ENCODE measurements around the gene HSD17B4.
"Not testable (repeated sequence)": the region's sequence is repeated elsewhere in the genome, so short reads cannot be mapped to it uniquely, and the experiment has no call there.

HSD17B4 gene, protein sequence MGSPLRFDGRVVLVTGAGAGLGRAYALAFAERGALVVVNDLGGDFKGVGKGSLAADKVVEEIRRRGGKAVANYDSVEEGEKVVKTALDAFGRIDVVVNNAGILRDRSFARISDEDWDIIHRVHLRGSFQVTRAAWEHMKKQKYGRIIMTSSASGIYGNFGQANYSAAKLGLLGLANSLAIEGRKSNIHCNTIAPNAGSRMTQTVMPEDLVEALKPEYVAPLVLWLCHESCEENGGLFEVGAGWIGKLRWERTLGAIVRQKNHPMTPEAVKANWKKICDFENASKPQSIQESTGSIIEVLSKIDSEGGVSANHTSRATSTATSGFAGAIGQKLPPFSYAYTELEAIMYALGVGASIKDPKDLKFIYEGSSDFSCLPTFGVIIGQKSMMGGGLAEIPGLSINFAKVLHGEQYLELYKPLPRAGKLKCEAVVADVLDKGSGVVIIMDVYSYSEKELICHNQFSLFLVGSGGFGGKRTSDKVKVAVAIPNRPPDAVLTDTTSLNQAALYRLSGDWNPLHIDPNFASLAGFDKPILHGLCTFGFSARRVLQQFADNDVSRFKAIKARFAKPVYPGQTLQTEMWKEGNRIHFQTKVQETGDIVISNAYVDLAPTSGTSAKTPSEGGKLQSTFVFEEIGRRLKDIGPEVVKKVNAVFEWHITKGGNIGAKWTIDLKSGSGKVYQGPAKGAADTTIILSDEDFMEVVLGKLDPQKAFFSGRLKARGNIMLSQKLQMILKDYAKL

DNA sequence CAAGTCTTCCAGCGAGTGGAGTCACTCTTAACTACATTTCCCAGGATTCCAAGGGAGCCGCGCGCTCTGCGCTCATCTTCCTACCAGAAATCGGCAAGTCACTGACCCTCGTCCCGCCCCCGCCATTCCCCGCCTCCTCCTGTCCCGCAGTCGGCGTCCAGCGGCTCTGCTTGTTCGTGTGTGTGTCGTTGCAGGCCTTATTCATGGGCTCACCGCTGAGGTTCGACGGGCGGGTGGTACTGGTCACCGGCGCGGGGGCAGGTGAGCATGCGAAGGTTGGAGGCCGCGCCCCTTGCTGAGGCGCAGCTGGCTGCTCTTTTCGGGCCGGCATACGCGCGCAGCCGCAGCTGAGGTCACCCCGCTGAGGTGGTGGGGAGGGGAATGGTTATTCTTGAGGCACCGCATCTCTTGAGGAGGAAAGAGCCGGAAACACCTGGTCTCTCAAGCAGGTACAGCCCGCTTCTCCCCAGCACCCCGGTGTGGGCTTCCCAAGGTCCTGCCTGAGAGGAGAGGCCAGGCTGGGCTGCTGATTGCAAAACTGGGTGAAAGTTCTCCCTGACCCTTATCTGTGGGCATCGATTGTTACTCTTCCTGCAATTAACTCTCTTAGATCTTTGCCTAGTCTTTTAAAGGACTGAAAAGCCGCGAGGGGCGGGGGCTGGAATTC, at the start of gene HSD17B4:
Gene HSD17B4, plus strand, starts transcription at position 125 of the 667 bp plus-strand sequence. Its CDS starts 79 bp downstream, at position 204.
- DNase-seq (ENCODE audit: low read depth in 2 of 3, low spot score in 2 of 3) = peak; percentile 57 to 65 (median 59)

DNA sequence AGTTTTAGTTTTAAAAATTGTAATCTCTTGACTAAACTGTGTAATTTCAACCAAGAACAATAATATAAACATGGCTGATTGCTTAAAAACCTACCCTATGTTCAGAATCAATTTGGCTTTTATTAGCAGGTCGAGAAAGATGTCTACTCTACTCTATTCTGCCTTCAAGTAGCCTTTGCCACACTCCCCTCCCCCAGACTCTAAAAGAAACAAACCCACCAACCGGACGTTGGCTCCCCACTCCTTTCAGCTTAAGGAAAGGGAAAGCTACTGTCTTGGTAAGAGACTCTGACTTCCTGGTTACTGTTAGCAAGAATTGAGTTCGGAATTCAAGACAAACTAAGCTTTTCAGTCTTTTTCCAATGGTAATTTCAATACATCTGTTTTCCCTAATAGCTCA, 49.7 kb upstream of the HSD17B4 start:
- no peak for DNase-seq (ENCODE audit: low read depth in 2 of 3, low spot score in 2 of 3)

DNA sequence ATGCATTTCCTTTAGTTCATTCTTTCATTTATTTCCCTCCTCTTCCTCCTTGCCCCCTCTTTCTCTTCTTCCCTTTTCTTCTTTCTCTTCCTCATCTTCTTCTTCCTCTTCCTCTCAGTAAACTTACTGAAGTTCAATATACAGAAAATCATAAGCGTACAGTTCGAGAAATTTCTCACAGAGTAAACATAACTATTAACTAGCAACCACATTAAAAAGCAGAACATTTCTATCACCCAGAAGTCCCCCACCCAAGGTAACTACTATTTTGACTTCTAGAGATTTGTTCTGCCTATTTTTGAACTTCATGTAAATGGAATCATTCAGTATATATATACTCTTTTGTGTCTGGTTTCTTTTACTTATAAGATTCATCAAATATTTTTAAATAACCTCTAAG, 48.3 kb upstream of the HSD17B4 start:
- DNase-seq (ENCODE audit: low read depth in 2 of 3, low spot score in 2 of 3) = no peak

DNA sequence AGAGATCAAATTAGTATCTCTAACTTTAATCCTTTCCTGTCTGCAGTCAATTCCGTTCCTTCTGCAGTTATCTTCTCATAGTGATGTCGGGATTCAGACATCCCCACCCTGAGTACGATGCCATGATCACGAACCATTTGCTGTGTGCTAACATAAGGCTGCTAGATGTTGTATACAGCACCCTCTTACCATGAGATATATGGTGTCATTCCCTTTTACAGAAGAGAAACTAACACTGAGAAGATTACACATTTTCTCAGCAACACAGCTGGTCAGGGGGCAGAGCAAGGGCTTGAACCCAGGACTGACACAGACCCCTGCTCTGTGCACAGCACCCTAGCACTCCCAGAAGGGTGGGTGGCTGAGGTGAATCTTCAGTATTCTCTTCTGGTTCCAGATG, 46.9 kb upstream of the HSD17B4 start:
- DNase-seq (ENCODE audit: low read depth in 2 of 3, low spot score in 2 of 3) = no peak

DNA sequence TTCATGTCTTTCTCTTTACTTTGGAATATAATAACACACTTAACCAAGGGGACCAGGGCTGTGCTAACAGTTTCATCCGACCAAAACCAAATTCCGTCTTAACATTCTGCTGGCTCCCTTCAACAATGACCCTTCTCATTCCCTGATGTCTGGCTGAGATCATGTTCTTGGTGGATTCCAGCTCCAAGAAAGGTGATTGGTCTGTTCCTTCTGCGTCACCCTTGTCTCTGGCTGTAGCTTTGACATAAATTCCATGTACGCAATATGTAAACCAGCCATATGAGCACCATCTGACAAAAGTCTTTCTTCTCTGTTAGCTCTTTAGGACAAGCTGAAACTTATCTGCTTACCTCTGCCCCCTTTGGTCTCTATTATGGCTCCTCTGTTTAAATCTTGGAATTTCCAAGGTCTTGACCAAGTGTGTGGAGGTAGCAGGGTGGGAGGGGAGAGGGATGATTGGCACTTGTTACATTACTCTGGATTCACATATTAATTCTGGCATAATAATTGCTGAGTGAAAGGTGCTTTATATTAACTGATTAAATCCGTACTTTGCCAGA, 45.7 kb upstream of the HSD17B4 start:
- DNase-seq (ENCODE audit: low read depth in 2 of 3, low spot score in 2 of 3) = no peak

DNA sequence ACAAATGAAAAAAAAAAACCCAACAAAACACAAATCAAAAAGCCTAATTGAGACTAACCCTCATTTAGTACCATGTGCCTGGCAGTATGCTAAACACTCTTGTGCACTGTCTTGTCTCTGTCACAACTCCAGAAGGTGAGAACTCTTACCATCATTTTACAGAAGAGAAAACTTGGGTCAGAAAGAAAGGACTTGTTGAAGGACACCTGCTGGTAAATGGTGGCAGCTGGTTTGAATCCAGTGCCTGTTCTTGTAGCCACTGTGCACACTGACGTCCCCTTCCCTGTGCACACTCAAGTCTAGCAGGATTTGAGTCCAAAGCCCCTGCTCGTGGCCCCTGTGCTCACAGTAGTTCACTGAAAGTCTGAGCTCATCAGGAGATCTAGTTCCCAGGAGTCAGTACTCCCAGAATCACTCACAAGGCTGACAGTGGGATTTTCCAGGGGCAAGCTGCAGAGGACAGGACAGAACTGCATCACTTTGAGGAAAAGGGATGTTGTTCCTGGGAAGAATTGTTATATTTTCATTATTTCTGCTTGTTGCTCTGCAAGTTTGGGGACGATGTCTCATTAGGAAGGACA, 43.0 kb upstream of the HSD17B4 start:
- DNase-seq (ENCODE audit: low read depth in 2 of 3, low spot score in 2 of 3) = no peak

DNA sequence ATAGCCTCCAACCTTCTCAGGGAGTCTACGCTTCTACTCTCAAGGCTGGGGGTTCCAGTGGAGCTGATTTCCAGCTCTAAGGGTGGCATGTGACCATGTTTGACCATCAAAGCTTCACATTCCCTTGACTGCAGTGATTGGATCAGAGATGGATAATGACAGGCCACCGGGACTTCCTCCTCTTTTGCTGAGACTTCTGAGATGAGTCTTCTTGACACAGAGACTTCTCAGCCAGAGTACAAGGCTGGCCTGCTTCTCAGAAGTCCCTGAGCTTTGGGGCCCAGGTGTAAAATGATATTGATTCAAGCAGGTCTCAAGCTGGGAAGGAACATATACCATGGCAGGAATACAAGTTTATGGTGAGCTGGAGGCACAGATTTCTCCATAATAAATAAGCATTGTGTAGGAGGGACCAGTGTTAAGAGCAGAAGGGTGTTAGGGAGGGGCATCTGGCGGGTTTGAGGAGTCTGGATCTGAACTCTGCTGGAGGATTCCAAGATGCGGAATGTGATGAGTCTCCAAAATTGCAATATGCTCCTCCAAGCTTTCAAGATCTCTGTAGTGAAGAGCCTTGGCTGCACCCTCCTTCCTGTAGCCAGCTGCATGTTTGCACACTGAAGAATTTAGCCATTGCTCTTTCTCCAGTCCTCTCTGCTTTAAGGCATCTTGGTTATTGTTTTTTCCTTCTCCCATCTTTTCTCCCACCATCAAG, 41.7 kb upstream of the HSD17B4 start:
- no peak for DNase-seq (ENCODE audit: low read depth in 2 of 3, low spot score in 2 of 3)

DNA sequence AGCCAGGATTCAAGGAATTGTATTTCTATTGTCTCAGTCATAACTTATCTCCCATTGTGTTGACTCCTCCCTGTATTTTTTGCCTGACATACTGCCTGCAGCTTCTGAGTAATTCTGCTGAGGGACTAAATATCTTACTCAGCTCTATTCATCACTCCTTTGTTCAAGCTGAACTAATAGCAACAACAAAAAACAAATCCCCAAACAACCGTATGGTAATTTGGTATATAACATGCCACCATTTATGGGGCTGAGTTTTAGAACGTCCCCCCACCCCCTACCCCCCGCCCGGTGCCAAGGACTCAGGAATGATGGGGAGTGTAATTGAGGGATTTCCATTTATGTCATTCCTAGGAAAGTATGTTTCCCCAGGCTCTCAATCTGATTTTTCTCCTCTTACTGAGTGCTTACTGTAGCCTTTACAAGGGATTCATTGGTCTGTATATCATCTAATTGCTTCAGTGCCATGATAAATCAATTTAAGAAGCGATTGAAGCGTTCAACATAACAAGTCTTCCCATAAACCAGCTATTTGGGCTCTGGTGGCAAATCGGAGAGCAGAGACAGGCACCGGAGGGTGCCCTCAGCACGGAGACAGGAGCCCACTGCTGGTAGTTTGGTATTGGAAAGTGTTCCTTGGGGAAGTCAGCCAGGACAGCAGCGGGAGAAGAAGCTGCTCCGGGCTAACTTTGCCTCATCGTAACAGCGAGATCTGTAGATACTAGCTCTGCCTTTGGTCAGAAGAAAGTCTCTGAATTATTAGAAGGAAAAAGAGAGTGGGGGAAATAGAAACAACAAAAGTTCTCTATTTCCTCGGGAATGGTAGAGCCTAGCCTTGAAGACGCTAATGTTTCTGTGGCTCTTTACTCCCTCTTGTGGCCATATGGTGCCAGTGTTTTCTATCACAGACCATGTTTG, 40.7 kb upstream of the HSD17B4 start:
- DNase-seq (ENCODE audit: low read depth in 2 of 3, low spot score in 2 of 3) = no peak

DNA sequence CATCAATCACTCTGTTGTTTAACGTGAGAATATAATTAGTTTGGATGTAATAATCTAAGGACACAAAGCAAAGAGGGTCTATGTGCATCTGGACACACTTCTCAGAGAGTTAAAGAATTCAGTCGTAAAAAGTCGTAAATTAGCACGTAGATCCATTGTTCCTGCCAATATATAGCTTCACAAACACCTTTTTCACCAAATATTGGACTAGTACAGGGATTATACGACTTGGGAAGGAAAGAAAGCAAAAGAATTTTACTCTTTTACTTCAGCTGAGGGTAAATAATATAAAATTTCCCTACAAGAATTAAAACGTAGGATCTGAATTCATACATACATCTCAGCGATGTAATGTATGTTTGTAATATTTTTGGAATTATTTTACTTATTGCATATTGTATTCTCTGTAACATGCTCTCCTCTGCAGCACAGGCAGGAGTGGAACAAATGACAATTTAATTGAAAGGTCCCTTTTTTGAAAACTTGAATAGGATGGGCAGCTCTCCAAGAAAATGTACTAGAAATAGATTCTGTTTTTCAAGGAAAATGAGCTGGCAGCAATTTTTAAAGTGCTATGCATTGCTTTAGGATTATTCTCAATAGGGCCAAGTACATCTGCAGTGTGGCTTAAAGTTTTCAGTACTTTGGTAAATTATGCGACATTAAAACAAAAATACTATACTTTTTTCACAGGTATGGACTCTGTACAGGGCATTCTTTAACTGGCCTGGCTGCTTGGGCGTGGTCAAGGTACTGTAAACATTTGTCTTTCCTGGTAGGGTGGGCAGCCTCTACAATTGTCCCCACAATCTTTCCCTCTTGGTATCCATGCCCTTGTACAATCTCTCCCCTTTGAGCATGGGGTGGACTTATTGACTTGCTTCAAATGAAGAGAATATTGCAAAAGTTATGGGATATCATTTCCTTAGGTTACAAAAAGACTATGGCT, 39.7 kb upstream of the HSD17B4 start:
- DNase-seq (ENCODE audit: low read depth in 2 of 3, low spot score in 2 of 3) = no peak

DNA sequence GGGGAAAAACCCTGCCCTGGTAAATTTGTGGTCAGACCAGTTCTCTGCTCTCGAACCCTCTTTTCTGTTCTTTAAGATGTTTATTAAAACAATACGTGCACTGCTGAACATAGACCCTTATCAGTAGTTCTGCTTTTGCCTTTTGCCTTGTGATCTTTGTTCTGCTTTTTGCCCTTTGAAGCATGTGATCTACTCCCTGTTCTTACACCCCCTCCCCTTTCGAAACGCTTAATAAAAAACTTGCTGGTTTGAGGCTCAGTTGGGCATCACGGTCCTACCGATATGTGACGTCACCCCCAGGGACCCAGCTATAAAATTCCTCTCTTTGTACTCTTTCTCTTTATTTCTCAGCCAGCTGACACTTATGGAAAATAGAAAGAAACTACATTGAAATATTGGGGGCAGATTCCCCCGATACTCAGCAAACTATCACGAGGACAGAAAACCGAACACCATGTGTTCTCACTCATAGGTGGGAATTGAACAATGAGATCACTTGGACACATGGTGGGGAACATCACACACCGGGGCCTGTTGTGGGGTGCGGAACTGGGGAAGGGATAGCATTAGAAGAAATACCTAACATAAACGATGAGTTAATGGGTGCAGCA, 38.1 kb upstream of the HSD17B4 start:
- DNase-seq (ENCODE audit: low read depth in 2 of 3, low spot score in 2 of 3) = not testable (repeated sequence)

DNA sequence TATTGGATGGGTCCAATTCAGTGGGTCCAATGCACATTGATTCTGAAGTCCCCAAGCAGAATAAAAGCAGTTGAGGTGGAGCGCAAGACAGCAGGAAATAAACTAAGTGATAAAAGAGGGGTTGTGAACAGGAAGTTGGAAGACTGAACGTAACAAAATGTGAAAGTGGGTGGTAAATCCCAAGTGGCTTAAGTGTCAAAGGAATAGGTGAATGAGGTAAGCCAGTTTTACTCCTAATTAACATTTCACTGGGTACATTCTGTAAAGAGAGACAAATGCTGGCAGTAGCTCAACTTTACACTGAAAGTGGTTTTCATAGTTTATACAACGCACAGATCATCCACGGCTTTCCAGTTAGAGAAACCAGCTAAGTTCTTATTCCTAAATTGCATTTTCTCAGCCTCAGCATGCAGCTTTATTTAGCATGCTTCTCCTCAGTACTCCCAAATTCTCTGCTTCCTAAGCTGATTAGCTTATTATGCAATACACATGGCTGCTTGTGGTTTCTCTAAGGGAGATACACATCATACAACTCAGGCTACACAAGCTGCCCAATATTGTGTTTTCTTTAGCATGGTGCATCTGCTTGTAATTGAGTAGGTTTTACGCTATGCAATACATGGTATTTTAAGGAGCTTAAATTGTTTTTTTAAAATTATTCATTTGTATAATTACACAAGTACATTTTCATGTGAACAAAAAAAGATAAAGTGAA, 34.2 kb upstream of the HSD17B4 start:
- DNase-seq (ENCODE audit: low read depth in 2 of 3, low spot score in 2 of 3) = no peak

DNA sequence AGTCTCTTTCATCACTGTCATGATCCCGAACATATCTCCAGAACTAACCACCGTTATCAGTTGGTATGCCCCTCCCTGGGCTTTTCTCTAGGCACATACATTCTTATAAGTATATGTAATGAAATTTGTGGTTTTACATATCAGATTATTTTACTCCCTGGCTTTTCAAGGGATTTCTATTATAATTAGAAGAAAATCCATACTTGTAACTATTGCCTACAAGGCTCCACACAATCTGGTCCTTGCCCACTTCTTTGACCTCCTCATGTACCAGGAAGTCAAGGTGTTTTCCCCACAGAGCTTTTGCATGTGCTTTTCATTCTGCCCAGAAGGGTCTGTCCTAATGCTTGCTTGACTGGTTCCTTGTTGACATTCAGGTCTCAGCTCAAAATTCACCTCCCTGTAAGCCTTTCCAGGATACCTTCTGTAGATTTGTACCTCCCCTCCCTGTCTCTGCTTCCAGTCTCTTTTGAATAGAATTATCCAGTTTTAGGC, 33.6 kb upstream of the HSD17B4 start:
- no peak for DNase-seq (ENCODE audit: low read depth in 2 of 3, low spot score in 2 of 3)

DNA sequence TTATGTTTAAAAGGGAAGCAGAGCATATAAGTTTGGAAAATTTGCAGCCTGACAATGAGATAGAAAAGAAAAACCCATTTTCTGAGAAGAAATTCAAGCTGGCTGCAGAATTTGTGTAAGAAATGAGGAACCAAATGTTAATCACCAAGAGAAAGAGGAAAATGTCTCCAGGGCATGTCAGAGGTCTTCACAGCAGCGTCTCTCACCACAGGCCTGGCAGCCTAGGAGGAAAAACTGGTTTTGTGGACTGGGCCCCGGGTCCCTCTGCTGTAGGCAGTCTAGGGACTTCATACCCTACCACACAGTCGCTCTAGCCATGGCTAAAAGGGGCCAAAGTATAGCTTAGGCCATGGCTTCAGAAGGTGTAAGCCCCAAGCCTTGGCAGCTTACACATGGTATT, 32.1 kb upstream of the HSD17B4 start:
- no peak for DNase-seq (ENCODE audit: low read depth in 2 of 3, low spot score in 2 of 3)

DNA sequence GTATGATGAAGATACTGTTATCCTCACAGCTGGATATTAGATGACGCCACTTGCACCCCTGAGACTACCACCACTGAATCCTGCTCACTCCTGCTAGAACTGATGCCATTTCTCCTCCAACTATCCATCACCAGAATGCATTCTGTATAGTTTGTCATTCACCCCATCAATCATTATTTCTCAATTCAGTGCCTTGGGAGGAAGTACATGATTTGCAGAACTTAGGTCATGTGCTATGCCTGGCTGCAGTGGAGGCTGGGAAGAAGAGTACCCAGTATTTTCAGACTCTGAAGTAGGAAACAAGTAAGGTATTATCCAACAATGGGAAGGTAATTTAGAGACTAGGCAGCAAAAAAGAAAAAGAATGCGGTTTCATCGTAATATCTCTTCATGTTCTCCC, 26.2 kb upstream of the HSD17B4 start:
- no peak for DNase-seq (ENCODE audit: low read depth in 2 of 3, low spot score in 2 of 3)

DNA sequence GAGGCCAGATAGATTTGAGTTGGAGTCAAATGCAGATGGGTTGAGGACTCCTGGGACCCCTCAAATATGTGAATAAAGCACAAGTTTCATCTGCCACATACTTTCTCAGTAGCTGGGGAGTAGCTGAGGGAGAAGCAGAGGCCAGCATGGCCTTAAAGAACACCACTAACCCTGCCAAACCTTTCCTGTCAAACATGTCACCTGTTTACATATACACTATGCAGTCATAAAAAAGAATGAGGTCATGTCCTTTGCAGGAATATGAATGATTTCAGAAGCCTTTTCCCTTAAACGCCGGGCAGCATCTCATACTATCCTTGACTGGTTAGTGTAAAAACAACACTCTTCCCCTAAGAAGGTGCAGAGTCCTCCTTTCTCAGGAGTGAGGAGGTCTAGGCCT, 25.2 kb upstream of the HSD17B4 start:
- DNase-seq (ENCODE audit: low read depth in 2 of 3, low spot score in 2 of 3) = no peak

DNA sequence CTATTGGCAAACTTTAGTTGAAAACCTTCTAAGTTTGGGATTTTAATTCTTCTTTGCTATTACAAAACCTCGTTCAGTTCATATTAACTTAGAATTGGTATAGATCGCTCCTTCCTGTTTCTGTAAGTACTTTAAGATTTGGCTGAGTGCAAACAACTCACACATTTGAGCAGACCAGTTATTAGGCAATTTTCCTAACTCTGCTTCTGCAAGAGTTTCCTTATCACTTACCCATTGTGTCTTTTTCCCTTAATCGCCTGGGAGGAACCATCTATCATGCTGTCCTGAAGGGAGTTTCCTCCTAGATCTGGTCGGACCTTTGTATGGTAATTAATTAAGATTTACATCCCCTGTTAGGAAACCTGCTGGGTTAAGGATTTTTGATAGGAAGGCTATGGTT, 24.7 kb upstream of the HSD17B4 start:
- not testable (repeated sequence) for DNase-seq (ENCODE audit: low read depth in 2 of 3, low spot score in 2 of 3)

DNA sequence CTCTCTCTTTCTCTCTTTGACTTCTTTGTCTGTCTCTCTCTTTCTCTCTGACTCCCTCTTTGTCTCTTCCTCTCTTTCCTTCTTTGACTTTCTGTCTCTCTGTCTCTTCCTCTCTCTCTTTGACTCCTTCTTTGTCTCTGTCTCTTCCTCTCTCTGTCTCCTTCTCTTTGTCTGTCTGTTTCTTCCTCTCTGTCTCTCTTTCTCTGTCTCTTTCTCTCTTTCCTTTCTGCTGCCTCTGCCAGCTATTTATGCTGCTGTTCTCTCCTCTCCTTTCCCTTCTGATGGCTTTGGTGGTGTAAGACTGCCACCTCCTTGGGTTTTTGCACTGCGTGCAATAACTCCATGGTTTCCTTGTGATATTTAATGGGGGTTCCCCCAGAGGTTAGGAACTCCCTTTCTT, 24.1 kb upstream of the HSD17B4 start:
- DNase-seq (ENCODE audit: low read depth in 2 of 3, low spot score in 2 of 3) = not testable (repeated sequence)

All from activated CD8-positive, alpha-beta memory T cell treated with anti-CD3 and anti-CD28 coated beads for 48 hours (primary cell).